Smooth muscle cell (in vitro differentiated cells): Measurements from ENCODE around the gene HSD11B2. TPM values are rescaled to one million over a fixed set of nuclear protein-coding genes. Genes with fewer than 3 reads are reported as not detected.

ENCODE experiments used
- DNase-seq: peaks from one replicate; lab custom pipeline; 2025; ENCODE audit not compliant: unreplicated experiment; lab: John Stamatoyannopoulos, UW
- H2AFZ ChIP-seq: fragments of 200-600 bp; sonication (generic); 2 replicates; pipeline ENCODE4 v1.6.0; 2016; ENCODE audit warnings: antibody characterized with exemption, low read depth, mild to moderate bottlenecking
- H3F3A ChIP-seq: fragments of 200-600 bp; sonication (generic); 2 replicates; pipeline ENCODE4 v1.6.0; 2017; ENCODE audit warnings: antibody characterized with exemption, low read depth
- H3K27ac ChIP-seq: fragments of 200-600 bp; sonication (generic); 2 replicates; pipeline ENCODE4 v1.5.1; 2016; ENCODE audit warnings: low read depth, mild to moderate bottlenecking
- H3K27me3 ChIP-seq: fragments of 200-600 bp; sonication (generic); 2 replicates; pipeline ENCODE4 v1.6.1; 2016; ENCODE audit warnings: low read depth, mild to moderate bottlenecking
- H3K36me3 ChIP-seq: fragments of 200-600 bp; sonication (generic); 2 replicates; pipeline ENCODE4 v1.5.1; 2016; ENCODE audit warnings: low read depth
- H3K4me1 ChIP-seq: fragments of 200-600 bp; sonication (generic); 2 replicates; pipeline ENCODE4 v1.5.1; 2016; ENCODE audit warnings: low read depth
- H3K4me2 ChIP-seq: fragments of 200-600 bp; sonication (generic); 2 replicates; pipeline ENCODE4 v1.6.0; 2016; ENCODE audit warnings: mild to moderate bottlenecking
- H3K4me3 ChIP-seq: fragments of 200-600 bp; sonication (generic); 2 replicates; pipeline ENCODE4 v1.5.1; 2016; ENCODE audit warnings: mild to moderate bottlenecking
- H3K79me2 ChIP-seq: fragments of 200-600 bp; sonication (generic); 2 replicates; pipeline ENCODE4 v1.6.0; 2016; ENCODE audit warnings: low read depth, mild to moderate bottlenecking
- H3K9ac ChIP-seq: fragments of 200-600 bp; sonication (generic); 2 replicates; pipeline ENCODE4 v1.6.0; 2016; ENCODE audit warnings: low read depth
- H3K9me3 ChIP-seq: fragments of 200-600 bp; sonication (generic); replicated peaks from 2 replicates; pipeline ENCODE4 v1.5.1; 2016; ENCODE audit warnings: low read depth
- H4K20me1 ChIP-seq: fragments of 200-600 bp; sonication (generic); 2 replicates; pipeline ENCODE4 v1.6.0; 2016; ENCODE audit warnings: low read depth
- CTCF ChIP-seq: fragments of 200-600 bp; sonication (generic); IDR thresholded peaks from 2 replicates; pipeline ENCODE4 v1.5.1; 2017; ENCODE audit warnings: borderline replicate concordance, mild to moderate bottlenecking, antibody characterized with exemption; ENCODE audit not compliant: insufficient read depth, poor library complexity, severe bottlenecking
- WGBS: methylation state at CpG from one replicate; pipeline ENCODE4 v1.1.7; 2016; ENCODE audit warnings: low lambda C conversion rate; 5-methylcytosine and 5-hydroxymethylcytosine counted together
- polyA plus RNA-seq: library from polyadenylated mRNA; unstranded; fragments of >200 nt; fragmentation: Nextera tagmentation; extraction: Ambion mirVana; gene quantifications from 2 replicates; pipeline ENCODE4 v1.2.1, GENCODE V29; 2016
- total RNA-seq: library from RNA; depleted of rRNA; stranded (reverse); fragments of >200 nt; gene quantifications from 2 replicates; pipeline ENCODE4 v1.2.3, GENCODE V29; 2014

HSD11B2 gene
- total and polyA plus RNA-seq, 2 experiments from 2014 or later: not detected

- peaks cover 4% of the 10 kb centered on the region for H3F3A ChIP-seq
- H3K27ac ChIP-seq: no peak overlapping the region
- no peaks in the 10 kb centered on the region for H3K79me2 ChIP-seq
- 84% methylated on average over 2 of the region's 2 CpGs for WGBS
- peaks cover 6% of the 10 kb centered on the region for H3K4me1 ChIP-seq
- no peaks in the 10 kb centered on the region for H3K36me3 ChIP-seq
- no peaks in the 10 kb centered on the region for H3K9me3 ChIP-seq
- no peak for TF ChIP-seq CTCF
- no peak overlapping the region for H3K4me2 ChIP-seq
- H3K9ac ChIP-seq: no peak overlapping the region
- H2AFZ ChIP-seq: no peak overlapping the region
- no peaks in the 10 kb centered on the region for H4K20me1 ChIP-seq
- DNase-seq: no peak
- H3K4me3 ChIP-seq: no peak overlapping the region
- H3K27me3 ChIP-seq: no peaks in the 10 kb centered on the region
These were observed 13.4 kb upstream of the HSD11B2 start for GRCh38 chr16:67417333-67418061.

GRCh38 chr16:67419502-67419901 lies 11.4 kb upstream of the HSD11B2 start:
- H3K9ac ChIP-seq: no peak overlapping the region
- no peaks in the 10 kb centered on the region for H4K20me1 ChIP-seq
- H3K9me3 ChIP-seq: no peaks in the 10 kb centered on the region
- no peak overlapping the region for H3K4me3 ChIP-seq
- no peaks in the 10 kb centered on the region for H3F3A ChIP-seq
- peaks cover 14% of the 10 kb centered on the region for H3K4me1 ChIP-seq
- H3K36me3 ChIP-seq: no peaks in the 10 kb centered on the region
- no peak for TF ChIP-seq CTCF
- no peak overlapping the region for H3K4me2 ChIP-seq
- peaks cover 12% of the 10 kb centered on the region for H3K27me3 ChIP-seq
- no peak overlapping the region for H2AFZ ChIP-seq
- WGBS: 76% methylated on average over 3 of the region's 3 CpGs
- no peak overlapping the region for H3K27ac ChIP-seq
- no peaks in the 10 kb centered on the region for H3K79me2 ChIP-seq
- DNase-seq: no peak

GRCh38 chr16:67419931-67420330 lies 11.0 kb upstream of the HSD11B2 start:
- no peak for DNase-seq
- Histone ChIP-seq H3K9me3 (no peaks in the 10 kb centered on the region), H3K79me2 (no peaks in the 10 kb centered on the region), H3K4me3 (no peak overlapping the region), H4K20me1 (no peaks in the 10 kb centered on the region), H2AFZ (no peak overlapping the region), H3F3A (no peaks in the 10 kb centered on the region), H3K9ac (no peak overlapping the region), H3K27ac (no peak overlapping the region), H3K36me3 (no peaks in the 10 kb centered on the region), H3K4me1 (peaks cover 18% of the 10 kb centered on the region), H3K27me3 (peaks cover 16% of the 10 kb centered on the region), H3K4me2 (no peak overlapping the region)
- WGBS: 71% methylated on average over 3 of the region's 3 CpGs
- TF ChIP-seq CTCF: no peak

GRCh38 chr16:67421030-67421429 lies 9.9 kb upstream of the HSD11B2 start:
- Histone ChIP-seq H3K9ac (no peak overlapping the region), H3K36me3 (no peaks in the 10 kb centered on the region), H3K79me2 (no peaks in the 10 kb centered on the region), H3F3A (no peaks in the 10 kb centered on the region), H3K4me3 (no peak overlapping the region), H3K4me2 (no peak overlapping the region), H3K9me3 (no peaks in the 10 kb centered on the region), H2AFZ (no peak overlapping the region), H3K27ac (no peak overlapping the region), H4K20me1 (no peaks in the 10 kb centered on the region), H3K27me3 (peaks cover 25% of the 10 kb centered on the region), H3K4me1 (peaks cover 16% of the 10 kb centered on the region)
- 70% methylated on average over 4 of the region's 4 CpGs for WGBS
- no peak for TF ChIP-seq CTCF
- DNase-seq: no peak
